Keratinocyte (primary cell): ENCODE measurements around the gene EYS. TPM values are rescaled to one million over a fixed set of nuclear protein-coding genes. Genes with fewer than 3 reads are reported as not detected.

Source experiments
- DNase-seq: peaks from one replicate; pipeline ENCODE4 v3.0.0-alpha.2; 2011; ENCODE audit warnings: low read depth, missing footprints, low spot score
- FAIRE-seq: peaks from 2 replicates; lab custom pipeline; 2011; peaks lifted over from hg19 to GRCh38; lab: Jason Lieb, UNC
- H2AFZ ChIP-seq: 2 replicates; pipeline ENCODE4 v1.6.0; 2012; ENCODE audit warnings: low read length, control low read depth, inconsistent platforms; ENCODE audit not compliant: control insufficient read depth
- H3K27ac ChIP-seq: 2 replicates; pipeline ENCODE4 v1.5.1; 2011; ENCODE audit warnings: low read length; ENCODE audit not compliant: control insufficient read depth, insufficient read depth
- H3K27me3 ChIP-seq: 3 replicates; pipeline ENCODE4 v1.6.0; 2011; ENCODE audit warnings: low read length; ENCODE audit not compliant: control insufficient read depth, insufficient read depth; ENCODE audit errors: extremely low read depth
- H3K36me3 ChIP-seq, 2 experiments: 2 replicates in 1 of 2; 3 replicates in 1 of 2; pipeline ENCODE4 v1.5.1; 2011; ENCODE audit warnings: low read length in 2 of 2, mild to moderate bottlenecking in 1 of 2; ENCODE audit not compliant: control insufficient read depth in 2 of 2, insufficient read depth in 2 of 2; ENCODE audit errors: extremely low read depth in 1 of 2
- H3K4me1 ChIP-seq: 3 replicates; pipeline ENCODE4 v1.5.1; 2011; ENCODE audit warnings: low read length; ENCODE audit not compliant: control insufficient read depth, insufficient read depth; ENCODE audit errors: extremely low read depth
- H3K4me2 ChIP-seq: 3 replicates; pipeline ENCODE4 v1.6.0; 2011; ENCODE audit warnings: low read depth, low read length; ENCODE audit not compliant: control insufficient read depth, insufficient read depth; ENCODE audit errors: extremely low read depth
- H3K4me3 ChIP-seq, 3 experiments: fragments of 200-600 bp in 1 of 3; sonication (generic) in 1 of 3; 2 replicates in 2 of 3; 3 replicates in 1 of 3; pipeline ENCODE4 v1.5.1; 2011 to 2016; ENCODE audit warnings: low read length in 3 of 3, mild to moderate bottlenecking in 3 of 3, control low read depth in 2 of 3, inconsistent platforms in 1 of 3, low read depth in 1 of 3, mixed read lengths in 1 of 3, mixed run types in 1 of 3, moderate library complexity in 1 of 3; ENCODE audit not compliant: control insufficient read depth in 2 of 3, insufficient read depth in 2 of 3; ENCODE audit errors: extremely low read depth in 1 of 3
- H3K79me2 ChIP-seq: 2 replicates; pipeline ENCODE4 v1.6.0; 2012; ENCODE audit warnings: low read length; ENCODE audit not compliant: control insufficient read depth, insufficient read depth
- H3K9ac ChIP-seq: 3 replicates; pipeline ENCODE4 v1.6.0; 2011; ENCODE audit warnings: low read length; ENCODE audit not compliant: control insufficient read depth, insufficient read depth; ENCODE audit errors: extremely low read depth
- H3K9me1 ChIP-seq: 3 replicates; pipeline ENCODE4 v1.6.0; 2011; ENCODE audit warnings: low read length; ENCODE audit not compliant: control insufficient read depth, insufficient read depth; ENCODE audit errors: extremely low read depth
- H3K9me3 ChIP-seq: 2 replicates; pipeline ENCODE4 v1.5.1; 2012; ENCODE audit warnings: low read depth, low read length; ENCODE audit not compliant: control insufficient read depth
- H4K20me1 ChIP-seq: 3 replicates; pipeline ENCODE4 v1.6.0; 2011; ENCODE audit warnings: low read length; ENCODE audit not compliant: control insufficient read depth, insufficient read depth; ENCODE audit errors: extremely low read depth
- EZH2 ChIP-seq: IDR thresholded peaks from one replicate; pipeline ENCODE4 v1.6.1; 2012; ENCODE audit warnings: inconsistent platforms, mild to moderate bottlenecking, low read length, moderate library complexity
- dilution Hi-C: fragments of 300-500 bp; cut with MboI; formaldehyde crosslinking; loops from one replicate; pipeline ENCODE4 v1.7.0; 2020; ENCODE audit warnings: low sequenced_read_pairs; ENCODE audit not compliant: extremely low pct_ligation_motif_present
- polyA plus RNA-seq, 5 experiments: library from polyadenylated mRNA; depleted of rRNA in 3 of 5; stranded (reverse) in 3 of 5; stranded (forward) in 1 of 5; unstranded in 1 of 5; fragments of >200 nt; gene quantifications; 1 replicate in 1 of 5; 2 replicates in 3 of 5; 3 replicates in 1 of 5; pipeline versions ENCODE4 v1.2.1 to v1.2.3, GENCODE V29; 2011 to 2012; ENCODE audit warnings: missing spikeins in 2 of 5, low read depth in 1 of 5, low replicate concordance in 1 of 5
- TF ChIP-seq, protein P1 (sequence below), 3 experiments: IDR thresholded peaks in 1 of 3; conservative IDR thresholded peaks in 1 of 3; optimal IDR thresholded peaks in 1 of 3; 2 replicates in 2 of 3; 3 replicates in 1 of 3; pipeline versions ENCODE3 to v1.5.1; 2011; ENCODE audit warnings: low read length in 3 of 3, mild to moderate bottlenecking in 3 of 3, moderate library complexity in 2 of 3, control low read depth in 1 of 3, inconsistent platforms in 1 of 3; ENCODE audit not compliant: insufficient read depth in 2 of 3; ENCODE audit errors: extremely low read depth in 1 of 3

EYS gene
- polyA plus RNA-seq, 1 donor (not counting 4 experiments of a cell fraction or from before 2014, with no cell fraction given) = 0.34 TPM

DNA sequence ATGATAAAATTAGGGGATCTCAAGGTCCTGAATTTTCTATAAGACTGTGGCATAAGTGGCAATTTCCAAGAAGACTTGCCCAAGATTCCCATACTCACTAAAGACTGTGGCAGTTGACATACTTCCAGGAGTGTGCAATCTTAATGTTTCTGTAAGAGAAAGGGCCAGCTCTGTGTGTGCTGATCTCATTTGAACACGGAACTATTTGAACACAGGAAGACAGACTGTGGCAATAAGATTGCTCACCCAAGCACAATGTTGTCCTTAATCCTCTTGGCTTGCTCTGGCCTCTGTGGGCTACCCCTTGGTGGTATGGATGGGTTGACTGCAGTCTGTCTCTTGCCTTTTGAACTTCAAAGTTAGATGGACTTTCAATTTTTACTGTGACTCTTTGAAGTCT is 1920.0 kb downstream of the EYS start:
- no peak overlapping the region for H2AFZ ChIP-seq
- FAIRE-seq (no peak), DNase-seq (no peak)

GRCh38 chr6:63785006-63785405 is 1922.0 kb downstream of the EYS start:
- no peak for FAIRE-seq

More for the DNA sequence above, 1920.0 kb downstream of the EYS start:
- Histone ChIP-seq H3K9me1 (no peaks in the 10 kb centered on the region), H3K9me3 (no peaks in the 10 kb centered on the region), H3K9ac (no peak overlapping the region), H3K4me3 (no peak overlapping the region), H3K27ac (no peak overlapping the region), H3K27me3 (no peaks in the 10 kb centered on the region), H3K4me2 (no peak overlapping the region), H4K20me1 (no peaks in the 10 kb centered on the region), H3K79me2 (no peaks in the 10 kb centered on the region), H3K36me3 (no peaks in the 10 kb centered on the region), H3K4me1 (no peaks in the 10 kb centered on the region)
- dilution Hi-C loops = no loop called here
- no peak for TF ChIP-seq EZH2
- TF ChIP-seq, protein P1, sequence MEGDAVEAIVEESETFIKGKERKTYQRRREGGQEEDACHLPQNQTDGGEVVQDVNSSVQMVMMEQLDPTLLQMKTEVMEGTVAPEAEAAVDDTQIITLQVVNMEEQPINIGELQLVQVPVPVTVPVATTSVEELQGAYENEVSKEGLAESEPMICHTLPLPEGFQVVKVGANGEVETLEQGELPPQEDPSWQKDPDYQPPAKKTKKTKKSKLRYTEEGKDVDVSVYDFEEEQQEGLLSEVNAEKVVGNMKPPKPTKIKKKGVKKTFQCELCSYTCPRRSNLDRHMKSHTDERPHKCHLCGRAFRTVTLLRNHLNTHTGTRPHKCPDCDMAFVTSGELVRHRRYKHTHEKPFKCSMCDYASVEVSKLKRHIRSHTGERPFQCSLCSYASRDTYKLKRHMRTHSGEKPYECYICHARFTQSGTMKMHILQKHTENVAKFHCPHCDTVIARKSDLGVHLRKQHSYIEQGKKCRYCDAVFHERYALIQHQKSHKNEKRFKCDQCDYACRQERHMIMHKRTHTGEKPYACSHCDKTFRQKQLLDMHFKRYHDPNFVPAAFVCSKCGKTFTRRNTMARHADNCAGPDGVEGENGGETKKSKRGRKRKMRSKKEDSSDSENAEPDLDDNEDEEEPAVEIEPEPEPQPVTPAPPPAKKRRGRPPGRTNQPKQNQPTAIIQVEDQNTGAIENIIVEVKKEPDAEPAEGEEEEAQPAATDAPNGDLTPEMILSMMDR (optimal IDR thresholded peaks at IDR 0.05 in 1 of 3, IDR thresholded peaks at IDR 0.05 in 1 of 3, conservative IDR thresholded peaks at IDR 0.05 in 1 of 3; ENCODE audit: extremely low read depth in 1 of 3, insufficient read depth in 2 of 3, low read length in 3 of 3) = no peak

More at GRCh38 chr6:63785006-63785405, 1922.0 kb downstream of the EYS start:
- H3K4me3 ChIP-seq = no peak overlapping the region
- no peak overlapping the region for H3K27ac ChIP-seq
- no peaks in the 10 kb centered on the region for H3K9me3 ChIP-seq
- no peaks in the 10 kb centered on the region for H3K36me3 ChIP-seq
- TF ChIP-seq, protein P1 (optimal IDR thresholded peaks at IDR 0.05 in 1 of 3, IDR thresholded peaks at IDR 0.05 in 1 of 3, conservative IDR thresholded peaks at IDR 0.05 in 1 of 3; ENCODE audit: extremely low read depth in 1 of 3, insufficient read depth in 2 of 3, low read length in 3 of 3) = no peak
- no peak for TF ChIP-seq EZH2
- dilution Hi-C loops = no loop called here
- no peaks in the 10 kb centered on the region for H3K4me1 ChIP-seq
- H3K9ac ChIP-seq = no peak overlapping the region
- H3K4me2 ChIP-seq = no peak overlapping the region
- no peaks in the 10 kb centered on the region for H3K79me2 ChIP-seq
- DNase-seq = no peak
- no peaks in the 10 kb centered on the region for H3K9me1 ChIP-seq
- H3K27me3 ChIP-seq = no peaks in the 10 kb centered on the region
- H2AFZ ChIP-seq = no peak overlapping the region
- H4K20me1 ChIP-seq = no peaks in the 10 kb centered on the region
